GM18499 (cell line): ENCODE measurements around the gene GABRB1.
"Not testable (repeated sequence)": the region's sequence is repeated elsewhere in the genome, so short reads cannot be mapped to it uniquely, and the experiment has no call there.

Source experiments
- ATAC-seq: cut with Tn5 transposase; IDR thresholded peaks from one replicate; pipeline ENCODE4 v1.9.1; 2021; ENCODE audit warnings: moderate number of reproducible peaks; ENCODE audit not compliant: insufficient read depth, unreplicated experiment

The GABRB1 gene

DNA sequence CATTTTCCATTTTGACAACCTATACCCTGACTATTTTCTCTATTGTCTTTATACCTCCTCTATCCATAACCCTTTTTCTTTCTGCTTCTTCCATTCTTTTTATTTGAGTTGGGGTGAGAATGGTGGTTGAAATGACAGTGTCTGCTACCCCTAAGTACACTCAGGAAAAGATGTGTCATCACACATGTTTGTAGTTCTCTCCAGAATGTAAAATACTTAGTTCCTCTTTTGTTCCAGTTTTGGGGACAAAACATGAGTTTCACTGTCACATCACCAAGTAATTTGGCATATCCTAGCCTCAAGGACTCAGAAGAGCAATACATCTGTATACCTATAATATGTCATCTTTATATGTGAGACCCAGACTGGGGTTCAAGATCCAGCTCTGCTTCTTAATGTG is 341.8 kb downstream of the GABRB1 start:
- no peak for ATAC-seq

DNA sequence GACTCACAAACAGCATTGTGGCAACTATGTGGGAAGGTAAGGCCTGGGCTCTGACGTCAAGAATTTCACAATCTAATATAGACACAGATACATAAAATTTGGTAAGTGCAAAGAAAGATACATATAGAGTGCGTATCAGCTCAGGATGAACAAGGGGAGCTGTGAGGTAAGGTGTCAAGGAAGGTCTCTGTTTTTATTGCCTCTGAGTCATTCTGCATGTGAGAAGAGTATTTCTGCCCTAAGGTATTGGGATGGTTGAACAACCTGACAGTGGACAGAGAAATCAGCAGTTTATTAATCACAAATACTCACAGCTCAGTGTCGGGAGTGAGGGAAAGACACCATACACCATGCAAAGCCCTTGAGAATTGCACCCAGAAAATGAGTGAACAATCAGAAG is 342.3 kb downstream of the GABRB1 start:
- no peak for ATAC-seq

DNA sequence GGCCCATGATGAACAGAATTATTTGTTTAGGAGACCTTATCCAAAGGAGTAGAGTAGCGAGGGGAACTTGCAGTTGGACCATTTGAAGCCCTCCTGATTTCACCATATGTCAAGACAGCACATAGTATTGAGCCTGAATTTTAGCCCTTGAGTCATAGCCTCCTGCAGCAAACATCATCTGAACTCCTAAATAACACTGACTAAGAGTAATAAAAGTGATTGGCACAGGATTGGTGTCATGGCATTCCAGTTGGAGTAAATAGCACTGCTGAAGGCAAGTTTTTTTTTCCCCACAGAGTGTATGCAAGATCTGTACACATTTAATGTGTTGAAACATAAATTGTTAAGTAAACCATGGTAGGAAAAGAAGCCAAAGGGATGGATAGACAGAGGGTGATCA is 343.1 kb downstream of the GABRB1 start:
- ATAC-seq: no peak

DNA sequence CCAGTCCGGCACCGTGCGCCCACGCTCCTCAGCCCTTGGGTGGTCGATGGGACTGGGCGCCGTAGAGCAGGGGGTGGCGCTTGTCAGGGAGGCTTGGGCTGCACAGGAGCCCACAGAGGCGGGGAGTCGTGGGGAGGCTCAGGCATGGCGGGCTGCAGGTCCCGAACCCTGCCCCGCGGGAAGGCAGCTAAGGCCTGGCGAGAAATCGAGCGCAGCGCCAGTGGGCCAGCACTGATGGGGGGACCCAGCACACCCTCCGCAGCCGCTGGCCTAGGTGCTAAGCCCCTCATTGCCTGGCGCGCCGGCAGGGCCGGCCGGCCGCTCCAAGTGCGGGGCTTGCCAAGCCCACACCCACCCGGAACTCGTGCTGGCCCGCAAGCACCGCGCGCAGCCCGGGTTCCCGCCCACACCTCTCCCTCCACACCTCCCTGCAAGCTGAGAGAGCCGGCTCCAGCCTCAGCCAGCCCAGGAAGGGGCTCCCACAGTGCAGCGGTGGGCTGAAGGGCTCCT is 346.7 kb downstream of the GABRB1 start:
- ATAC-seq: not testable (repeated sequence)

DNA sequence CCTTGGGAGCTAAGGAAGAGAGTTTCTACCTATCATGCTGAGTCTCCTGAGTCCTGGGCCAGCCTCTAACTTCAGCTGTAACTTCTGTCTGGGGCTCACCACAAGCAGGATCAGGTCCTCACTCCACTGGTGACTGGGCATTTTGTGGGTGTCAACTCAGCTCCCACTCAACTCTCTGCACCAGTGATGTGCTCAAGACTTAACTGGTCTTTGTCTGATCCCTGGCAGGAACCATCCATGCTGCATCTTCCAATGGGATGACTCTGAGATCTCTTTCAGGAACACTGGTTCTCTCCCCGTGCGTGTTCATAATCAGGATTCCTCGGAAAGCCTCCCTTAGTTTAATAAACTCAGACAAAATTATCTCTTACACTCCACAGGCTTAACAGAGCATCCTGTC is 349.8 kb downstream of the GABRB1 start:
- ATAC-seq: no peak

DNA sequence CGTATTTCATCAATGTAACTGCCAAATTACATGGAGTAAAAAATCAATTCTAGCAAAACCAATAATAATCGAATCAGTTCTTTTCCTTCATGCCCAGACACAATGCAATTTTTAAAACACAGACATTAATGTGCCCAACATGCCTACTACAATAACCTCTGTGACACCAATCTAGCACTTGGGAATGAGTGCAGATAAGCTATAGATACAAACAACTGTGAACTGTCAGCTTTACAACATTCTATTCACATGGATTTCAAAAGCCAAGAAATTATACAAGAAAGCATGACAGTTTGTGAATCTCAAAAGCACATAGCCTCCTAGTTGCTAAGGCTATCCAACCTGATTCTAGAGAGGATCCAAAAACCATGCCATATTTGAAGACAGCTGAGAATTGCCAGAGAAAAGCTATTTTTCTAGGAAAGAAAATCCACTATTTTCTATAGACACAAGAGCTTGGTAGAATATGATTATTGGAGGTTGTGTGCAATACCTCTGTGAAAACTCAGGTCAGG is 351.5 kb downstream of the GABRB1 start:
- no peak for ATAC-seq

DNA sequence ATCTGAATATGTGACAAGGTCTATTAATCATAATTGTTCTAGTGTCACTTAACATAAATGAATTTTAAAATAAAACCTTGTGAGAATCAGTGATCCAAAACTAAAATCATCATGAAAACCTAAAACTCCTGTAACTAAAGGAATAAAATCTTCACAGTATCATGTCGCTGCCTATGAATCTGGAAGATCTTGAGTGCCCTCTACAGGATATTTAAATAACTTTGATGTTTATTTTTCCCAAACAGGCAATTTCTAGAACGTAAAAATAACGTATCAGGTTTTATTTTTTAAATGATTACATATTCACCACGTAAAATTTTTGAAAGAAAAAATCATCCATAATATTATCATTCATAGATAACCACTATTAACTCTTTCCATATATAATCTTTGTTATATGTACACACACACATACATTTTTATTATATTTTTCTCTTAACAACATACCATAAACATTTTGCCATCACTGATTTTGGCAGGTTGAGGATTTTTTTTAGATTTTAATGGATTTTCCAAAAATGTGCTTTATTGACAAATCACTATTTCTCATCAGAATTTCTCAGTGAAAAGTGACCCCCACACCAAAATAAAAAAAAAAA is 352.6 kb downstream of the GABRB1 start:
- no peak for ATAC-seq

GRCh38 chr4:47386146-47386545 is 354.8 kb downstream of the GABRB1 start:
- no peak for ATAC-seq

GRCh38 chr4:47386561-47387235 is 355.3 kb downstream of the GABRB1 start:
- no peak for ATAC-seq

DNA sequence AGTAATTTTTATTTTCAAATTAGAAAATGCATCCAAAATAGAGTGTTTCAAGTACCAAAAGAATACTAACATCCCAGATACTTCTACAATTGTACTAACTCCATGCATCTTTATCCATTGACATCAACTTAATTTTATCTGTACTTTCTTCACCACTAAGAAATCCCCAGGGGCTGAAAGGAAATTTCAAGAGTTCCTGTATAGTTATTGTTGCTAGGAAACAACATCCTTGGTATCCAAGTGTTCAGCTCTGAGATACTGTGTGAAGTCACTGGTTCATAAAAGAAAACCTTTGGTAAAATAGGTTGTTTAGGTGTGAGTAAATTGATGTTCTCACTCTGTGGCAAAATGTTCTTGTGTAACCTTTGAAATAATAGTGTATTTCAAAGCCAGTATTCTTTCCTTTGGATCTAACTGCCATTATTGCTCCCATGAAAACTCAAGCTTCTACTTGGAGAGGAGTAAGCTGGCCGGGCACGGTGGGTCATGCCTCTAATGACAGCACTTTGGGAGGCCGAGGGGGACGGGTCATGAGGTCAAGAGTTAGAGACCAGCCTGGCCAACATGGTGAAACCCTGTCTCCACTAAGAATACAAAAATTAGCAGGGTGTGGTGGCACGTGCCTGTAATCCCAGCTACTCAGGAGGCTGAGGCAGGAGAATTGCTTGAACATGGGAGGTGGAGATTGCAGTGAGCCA is 359.2 kb downstream of the GABRB1 start:
- ATAC-seq: no peak

DNA sequence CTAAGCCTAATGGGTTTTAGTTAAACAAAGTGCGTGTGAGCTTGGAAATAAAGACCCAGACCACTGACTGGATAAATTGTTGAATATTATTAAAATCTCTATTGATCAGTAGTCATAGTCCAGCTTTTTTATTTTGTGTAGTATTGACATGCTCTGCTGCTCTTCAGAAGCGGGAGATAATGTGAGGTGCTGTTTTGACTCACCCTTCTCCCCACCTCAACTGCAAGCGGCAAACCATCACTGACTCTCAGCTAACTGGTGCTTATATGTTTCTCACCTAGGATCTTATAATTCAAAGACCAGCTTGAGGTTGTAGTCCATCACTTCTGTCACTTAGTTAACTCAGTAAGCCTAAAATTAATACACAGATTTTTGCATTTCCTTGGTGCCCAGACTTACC is 359.9 kb downstream of the GABRB1 start:
- ATAC-seq: peak; percentile 81

DNA sequence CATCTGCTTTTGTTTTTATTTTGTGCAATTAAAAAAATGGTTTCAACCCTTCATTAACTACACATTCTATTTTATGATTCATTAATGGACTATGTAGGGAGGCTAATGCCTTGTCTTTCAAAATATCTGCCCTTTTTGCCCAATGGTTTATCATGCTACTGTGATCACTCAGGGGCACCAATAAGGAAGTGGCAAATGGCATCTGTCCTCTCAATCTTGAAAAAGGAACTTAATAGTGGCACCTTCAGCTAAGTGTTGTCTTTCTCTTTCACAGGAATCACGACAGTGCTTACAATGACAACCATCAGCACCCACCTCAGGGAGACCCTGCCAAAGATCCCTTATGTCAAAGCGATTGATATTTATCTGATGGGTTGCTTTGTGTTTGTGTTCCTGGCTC is 375.0 kb downstream of the GABRB1 start:
- ATAC-seq: no peak

DNA sequence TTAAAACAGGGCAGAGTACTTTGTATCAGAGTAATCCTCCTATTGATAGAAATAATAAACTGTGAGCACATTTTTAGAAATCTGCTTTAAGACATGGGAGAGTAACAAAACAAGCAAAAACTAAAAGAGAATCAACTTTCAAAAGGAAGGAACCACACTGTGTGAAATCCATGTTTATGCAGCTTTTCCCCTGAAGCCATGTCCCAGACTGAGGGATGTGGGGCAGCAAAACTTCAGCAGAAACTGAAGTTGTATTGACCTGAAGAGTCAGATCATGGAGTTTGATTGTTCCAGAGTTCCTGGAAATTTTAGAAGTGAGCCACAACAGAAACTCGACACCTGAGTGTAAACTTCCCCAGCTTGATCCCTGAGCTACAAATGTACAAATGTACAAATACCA is 378.9 kb downstream of the GABRB1 start:
- ATAC-seq: no peak

DNA sequence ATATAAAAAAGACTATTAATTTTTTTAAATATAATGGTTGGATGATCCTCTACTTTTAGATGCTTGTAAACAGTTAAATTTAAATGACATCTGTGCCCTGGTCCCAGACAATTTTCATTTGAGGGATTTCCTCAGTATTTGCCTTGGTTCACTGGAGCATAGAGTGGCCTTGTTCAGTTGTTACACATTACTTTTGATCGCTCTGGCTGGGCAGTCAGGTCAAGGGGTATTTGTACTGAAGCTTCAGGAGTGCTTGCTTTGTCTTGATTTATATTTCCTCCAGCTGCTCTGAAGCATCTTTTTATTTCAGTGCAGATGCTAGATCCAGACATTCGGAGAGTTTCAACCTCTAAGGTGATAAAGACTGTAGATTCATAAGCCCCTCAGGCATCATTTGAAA is 382.2 kb downstream of the GABRB1 start:
- no peak for ATAC-seq

DNA sequence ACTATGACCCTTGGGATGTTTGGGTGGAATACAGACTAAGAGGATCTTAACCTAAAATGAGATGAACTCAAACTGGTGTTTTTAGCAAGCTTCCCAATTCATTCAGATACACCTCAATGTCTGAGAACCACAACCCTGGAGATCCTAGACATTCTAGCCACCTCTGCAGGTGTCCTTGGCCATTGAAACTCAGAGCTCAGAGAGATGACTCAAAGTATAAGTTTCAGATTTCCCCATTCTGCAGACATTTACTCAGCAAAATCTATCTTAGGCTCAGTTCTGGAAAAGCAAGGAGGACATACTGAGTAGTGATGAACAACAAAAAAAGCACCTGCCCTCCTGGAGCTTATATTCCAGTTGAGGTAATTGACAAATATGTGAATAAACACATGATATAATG is 384.4 kb downstream of the GABRB1 start:
- no peak for ATAC-seq

GRCh38 chr4:47418147-47418546 is 386.8 kb downstream of the GABRB1 start:
- ATAC-seq: no peak

GRCh38 chr4:47419296-47419695 is 387.9 kb downstream of the GABRB1 start:
- ATAC-seq: no peak

DNA sequence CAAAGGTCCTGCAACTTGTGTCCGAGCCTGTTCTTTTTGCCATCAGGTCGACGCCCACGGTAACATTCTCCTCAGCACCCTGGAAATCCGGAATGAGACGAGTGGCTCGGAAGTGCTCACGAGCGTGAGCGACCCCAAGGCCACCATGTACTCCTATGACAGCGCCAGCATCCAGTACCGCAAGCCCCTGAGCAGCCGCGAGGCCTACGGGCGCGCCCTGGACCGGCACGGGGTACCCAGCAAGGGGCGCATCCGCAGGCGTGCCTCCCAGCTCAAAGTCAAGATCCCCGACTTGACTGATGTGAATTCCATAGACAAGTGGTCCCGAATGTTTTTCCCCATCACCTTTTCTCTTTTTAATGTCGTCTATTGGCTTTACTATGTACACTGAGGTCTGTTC is 394.3 kb downstream of the GABRB1 start:
- ATAC-seq: no peak

- no peak for ATAC-seq
These were observed 396.6 kb downstream of the GABRB1 start for GRCh38 chr4:47427935-47428334.

GRCh38 chr4:47432749-47433148 is 401.4 kb downstream of the GABRB1 start:
- no peak for ATAC-seq

GRCh38 chr4:47434931-47435330 is 403.6 kb downstream of the GABRB1 start:
- no peak for ATAC-seq
